GM18867 (cell line): ENCODE results near the gene DLG2.
"Not testable (repeated sequence)": the region's sequence is repeated elsewhere in the genome, so short reads cannot be mapped to it uniquely, and the experiment has no call there.

ENCODE experiments used
- ATAC-seq: cut with Tn5 transposase; IDR thresholded peaks from one replicate; pipeline ENCODE4 v1.9.1; 2021; ENCODE audit warnings: mild to moderate bottlenecking, moderate library complexity; ENCODE audit not compliant: unreplicated experiment

Gene DLG2

DNA sequence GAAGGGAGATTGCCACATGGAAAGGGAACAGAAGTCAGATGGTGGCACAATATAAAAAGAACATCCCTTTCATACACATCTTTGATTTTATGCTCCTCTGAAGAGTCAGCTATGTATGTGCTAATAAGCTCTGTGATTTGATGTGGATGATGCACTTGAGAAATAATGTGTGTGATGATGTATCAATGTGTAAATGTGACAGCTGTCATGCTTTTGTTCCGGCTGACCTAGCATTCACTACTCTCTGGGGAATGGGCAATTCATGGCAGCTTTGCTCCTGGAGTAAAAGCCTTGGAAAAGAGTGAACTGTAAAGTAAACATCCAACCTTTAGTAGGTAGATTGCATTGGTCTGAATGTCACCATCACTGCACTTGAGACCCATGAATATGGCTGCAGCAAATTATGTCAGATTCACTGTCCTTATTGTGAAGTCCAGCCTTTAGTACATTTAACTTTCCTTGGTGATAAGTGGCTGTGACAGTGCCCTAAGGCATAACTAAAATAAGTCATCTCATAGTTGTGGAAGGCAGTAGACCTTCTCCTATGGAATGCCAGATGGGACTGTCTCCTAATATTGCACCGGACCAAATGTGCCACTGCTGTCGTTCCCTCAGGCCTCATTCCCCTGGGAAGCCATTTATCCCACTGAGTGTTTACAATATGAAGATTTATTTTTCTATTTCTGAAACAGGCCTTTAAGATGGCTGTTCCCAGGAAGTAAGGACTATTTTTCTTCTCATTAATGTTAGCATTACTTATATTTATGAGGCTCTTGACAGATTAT lies 2162.8 kb downstream of the DLG2 start:
- no peak for ATAC-seq

DNA sequence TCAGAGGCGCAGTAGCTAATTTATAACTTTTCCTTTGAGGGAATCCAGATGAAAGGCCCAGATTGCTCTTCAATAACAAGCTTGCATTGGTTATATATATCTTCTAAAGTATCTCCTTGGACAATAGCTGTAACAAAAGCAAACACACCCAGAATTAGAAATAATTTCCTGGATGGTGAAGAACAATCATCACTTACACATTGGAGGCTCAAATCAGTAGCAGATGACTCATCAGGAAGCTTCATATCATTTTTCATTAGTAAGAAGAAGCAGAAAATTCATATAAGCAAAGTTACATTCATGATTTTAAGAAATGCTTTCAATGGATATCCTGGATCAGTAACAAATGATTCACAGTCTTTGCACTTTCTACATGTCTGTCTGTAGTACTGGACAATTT lies 2167.3 kb downstream of the DLG2 start:
- no peak for ATAC-seq

GRCh38 chr11:83456566-83456965 lies 2170.6 kb downstream of the DLG2 start:
- no peak for ATAC-seq

GRCh38 chr11:83456075-83456474 lies 2171.1 kb downstream of the DLG2 start:
- ATAC-seq: no peak

- no peak for ATAC-seq
Measured at GRCh38 chr11:83455356-83455755, 2171.8 kb downstream of the DLG2 start.

- ATAC-seq: no peak
Measured at GRCh38 chr11:83454674-83455073, 2172.5 kb downstream of the DLG2 start.

GRCh38 chr11:83449338-83449913 lies 2177.7 kb downstream of the DLG2 start:
- ATAC-seq: peak; percentile 89

GRCh38 chr11:83448686-83449085 lies 2178.5 kb downstream of the DLG2 start:
- no peak for ATAC-seq

- not testable (repeated sequence) for ATAC-seq
Measured at GRCh38 chr11:83443880-83444279, 2183.3 kb downstream of the DLG2 start.

- no peak for ATAC-seq
Measured at GRCh38 chr11:83441601-83442000, 2185.5 kb downstream of the DLG2 start.

DNA sequence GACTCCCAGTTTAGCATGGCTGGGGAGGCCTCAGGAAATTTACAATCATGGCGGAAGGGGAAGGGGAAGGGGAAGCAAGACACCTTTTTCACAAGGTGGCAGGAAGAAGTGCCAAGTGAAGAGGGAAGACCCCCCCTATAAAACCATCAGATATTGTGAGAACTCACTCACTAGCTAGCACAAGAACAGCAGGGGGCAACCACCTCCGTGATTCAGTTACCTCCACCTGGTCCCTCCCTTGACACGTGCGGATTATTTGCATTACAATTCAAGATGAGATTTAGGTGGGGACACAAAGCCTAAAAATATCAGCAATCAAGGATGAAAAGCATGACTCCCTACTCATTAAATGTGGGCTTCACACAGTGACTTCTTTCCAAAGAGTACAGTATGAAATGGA lies 2186.0 kb downstream of the DLG2 start:
- ATAC-seq: no peak

GRCh38 chr11:83438438-83438837 lies 2188.7 kb downstream of the DLG2 start:
- ATAC-seq: peak; percentile 56

GRCh38 chr11:83437939-83438338 lies 2189.2 kb downstream of the DLG2 start:
- ATAC-seq: peak; percentile 26

DNA sequence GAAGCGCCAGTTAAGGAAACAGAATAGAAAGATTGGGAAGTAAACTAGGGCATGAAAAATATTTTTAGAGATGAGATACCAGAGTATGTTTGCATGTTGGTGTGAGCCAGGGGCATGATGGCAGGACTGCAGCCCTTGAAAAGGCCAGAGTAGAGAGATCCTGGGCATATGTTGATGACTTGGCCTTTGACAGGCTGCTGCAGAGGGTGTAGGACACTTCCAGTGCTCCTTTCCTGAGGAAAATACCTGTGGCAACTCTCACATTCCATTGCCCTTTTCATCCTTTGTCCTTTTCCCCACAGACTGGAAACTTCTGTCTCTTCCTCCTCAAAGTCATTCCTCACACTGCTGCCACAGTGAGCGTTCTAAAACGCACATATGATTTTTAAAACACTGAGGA lies 2190.3 kb downstream of the DLG2 start:
- no peak for ATAC-seq

DNA sequence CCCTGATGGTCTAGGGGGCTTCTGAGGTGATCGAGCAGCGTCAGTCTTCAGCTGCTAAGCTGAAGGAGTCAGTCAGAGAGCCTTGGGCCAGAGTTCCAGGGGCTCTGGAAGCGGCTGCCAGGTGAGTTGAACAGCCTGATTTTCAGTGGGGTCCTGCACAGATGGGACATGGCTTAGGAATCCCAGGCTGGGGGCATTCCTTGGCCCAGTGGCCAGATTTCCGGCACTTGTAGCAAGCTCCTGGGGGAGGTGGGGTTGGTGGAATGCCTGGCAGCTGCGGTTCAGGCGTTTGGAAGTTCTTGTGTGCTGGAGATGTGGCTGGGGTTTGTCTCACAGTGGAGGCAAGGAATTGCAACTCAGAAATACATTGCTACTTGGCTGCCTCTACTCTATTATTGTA lies 2192.3 kb downstream of the DLG2 start:
- ATAC-seq: not testable (repeated sequence)

DNA sequence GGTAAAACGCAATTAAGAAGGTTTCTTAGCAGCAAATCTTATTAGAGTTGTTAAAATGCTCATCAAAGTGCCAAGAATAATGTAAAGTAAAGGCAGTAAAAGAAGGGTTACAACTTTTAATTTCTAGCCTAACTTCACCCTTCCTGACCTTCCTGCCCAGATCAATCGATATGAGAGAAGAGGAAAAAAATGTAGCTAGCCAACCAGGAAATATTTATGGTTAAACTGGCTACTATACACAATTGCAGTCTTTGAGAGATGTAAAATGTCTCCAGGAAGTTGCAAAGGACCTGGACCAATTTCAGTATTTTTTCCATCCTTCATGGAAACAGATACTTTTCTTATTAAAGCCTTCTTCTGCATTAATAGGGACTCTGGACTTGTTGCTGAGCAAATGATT lies 2199.2 kb downstream of the DLG2 start:
- no peak for ATAC-seq

GRCh38 chr11:83427501-83427900 lies 2199.6 kb downstream of the DLG2 start:
- ATAC-seq: no peak

- no peak for ATAC-seq
Measured at GRCh38 chr11:83425137-83425466, 2202.0 kb downstream of the DLG2 start.

DNA sequence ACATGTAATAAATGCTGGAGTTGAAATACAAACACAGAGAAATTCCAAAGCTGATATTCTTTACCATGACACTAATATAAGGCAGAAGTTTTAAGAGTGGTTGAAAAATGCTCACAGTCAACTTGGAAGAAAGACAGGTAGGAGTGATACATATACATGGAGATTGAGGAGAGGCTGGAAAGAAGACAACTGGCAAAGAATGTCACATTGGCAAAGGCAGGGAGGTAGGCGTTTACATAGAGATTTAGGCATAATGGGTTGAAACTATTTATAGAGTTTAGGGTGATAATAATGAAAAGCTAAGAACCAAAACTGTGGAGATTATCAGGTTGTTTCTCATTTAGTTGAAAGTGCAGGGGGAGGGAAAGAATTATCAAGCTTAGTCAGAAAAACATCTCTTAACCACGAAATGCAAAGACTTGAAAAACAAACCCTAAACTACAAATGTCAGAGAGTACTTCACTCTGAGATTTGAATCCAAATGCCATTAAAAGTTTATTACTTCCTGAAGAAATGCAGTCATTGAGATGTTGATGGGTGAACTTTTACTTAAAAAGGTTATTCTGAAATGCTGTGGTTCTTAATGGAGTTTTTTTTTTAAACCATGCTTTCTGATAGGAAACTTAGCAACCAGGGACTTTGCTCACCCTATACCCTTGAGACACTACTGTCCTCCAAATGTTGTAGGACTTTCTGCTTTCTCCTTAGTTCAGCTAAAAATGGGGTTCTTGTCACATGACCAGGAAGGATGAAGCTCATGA lies 2202.6 kb downstream of the DLG2 start:
- no peak for ATAC-seq

DNA sequence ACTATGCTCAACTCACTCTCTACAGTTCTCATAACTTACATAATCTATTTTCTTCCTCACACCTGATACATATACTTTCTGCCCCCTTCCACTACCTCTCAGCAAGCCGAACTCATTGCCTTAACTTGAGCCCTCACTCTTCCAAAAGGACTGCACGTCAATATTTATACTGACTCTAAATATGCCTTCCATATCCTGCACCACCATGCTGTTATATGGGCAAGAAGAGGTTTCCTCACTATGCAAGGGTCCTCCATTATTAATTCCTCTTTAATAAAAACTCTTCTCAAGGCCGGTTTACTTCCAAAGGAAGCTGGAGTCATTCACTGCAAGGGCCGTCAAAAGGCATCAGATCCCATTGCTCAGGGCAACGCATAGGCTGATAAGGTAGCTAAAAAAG lies 2204.5 kb downstream of the DLG2 start:
- not testable (repeated sequence) for ATAC-seq

DNA sequence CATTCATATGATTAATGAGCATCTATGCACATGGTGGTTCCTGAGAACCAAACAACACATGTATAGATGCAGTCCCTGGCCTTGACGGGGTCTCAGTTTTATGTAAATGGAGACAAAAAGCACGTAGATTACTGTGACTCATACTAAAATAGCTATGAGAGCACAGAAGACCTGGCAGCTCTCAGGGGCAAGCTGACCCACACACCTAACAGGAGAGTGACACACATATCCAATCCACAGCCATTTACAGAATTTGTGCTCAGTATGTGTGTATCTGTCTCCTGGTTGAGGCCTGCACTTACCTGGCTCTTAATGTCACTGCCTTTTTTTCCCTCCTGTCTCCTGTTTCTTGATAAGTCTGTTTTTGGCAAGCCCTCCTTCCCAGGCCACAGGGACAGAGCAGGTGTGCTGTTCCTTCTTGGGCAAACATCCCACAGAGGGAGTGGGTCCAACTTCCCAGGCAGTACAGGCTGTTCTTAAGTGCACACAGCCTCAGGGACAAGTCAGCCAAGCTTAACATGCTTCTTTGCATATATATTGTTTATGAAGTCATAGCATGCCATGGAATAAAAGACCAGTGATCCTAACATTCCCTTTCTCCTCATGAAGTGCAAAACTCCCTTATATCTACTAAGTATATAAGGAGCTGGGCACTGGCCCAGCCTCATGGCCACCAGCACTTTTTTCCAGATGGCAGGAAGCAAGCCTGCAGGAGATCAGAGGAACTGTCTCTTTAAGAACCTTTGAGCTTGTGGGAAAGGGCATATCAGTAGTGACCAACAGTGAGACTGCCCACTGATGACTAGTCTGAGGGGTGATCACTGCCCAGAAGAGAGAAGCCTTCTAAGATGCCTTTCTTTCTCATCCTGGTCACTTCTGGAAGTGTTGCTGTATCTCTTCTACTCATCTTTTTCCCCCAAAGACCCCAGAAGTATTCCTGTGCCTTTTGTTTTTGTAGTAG lies 2216.3 kb downstream of the DLG2 start:
- ATAC-seq: no peak
